ENCODE measurements around the gene FZD4.
A peak's percentile ranks its signal among the peaks of the same experiment; 100 is the strongest.

FZD4 gene

DNA sequence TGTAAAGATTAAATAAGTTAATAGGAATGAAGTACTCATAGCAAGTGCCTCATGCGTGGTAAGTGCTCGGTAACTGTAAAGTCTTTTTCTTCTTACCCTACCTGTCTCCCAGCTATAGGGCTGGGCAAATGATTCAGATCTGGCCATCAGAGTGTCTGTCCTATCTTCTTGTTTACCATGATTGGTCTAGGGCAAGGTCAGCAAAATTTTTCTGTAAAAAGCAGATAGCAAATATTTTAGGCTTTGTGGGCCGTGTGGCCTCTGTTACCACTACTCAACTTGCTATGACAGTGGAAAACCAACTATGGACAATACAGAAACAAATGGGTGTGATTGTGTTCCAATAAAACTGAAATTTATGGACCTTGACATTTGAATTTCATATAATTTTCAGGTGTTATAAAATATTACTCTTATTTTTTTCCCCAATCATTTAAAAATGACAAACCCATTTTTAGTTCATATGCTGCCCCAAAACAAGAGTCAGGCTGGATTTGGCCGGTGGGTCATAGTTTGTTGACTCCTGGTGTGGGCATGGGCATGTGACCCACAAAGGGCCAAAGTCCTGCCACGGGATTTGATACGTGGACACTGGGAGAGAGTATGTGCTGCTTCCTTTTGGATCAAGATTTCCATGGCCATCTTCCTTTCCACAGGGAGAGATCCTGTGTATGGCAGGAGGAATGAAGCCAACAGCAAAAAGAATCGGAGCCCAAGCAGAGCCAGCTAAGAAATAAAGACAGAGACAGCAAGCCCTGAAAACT lies 26.8 kb upstream of the FZD4 start:
- H3K4me3 ChIP-seq (ENCODE audit: low read depth, low read length) = no peak overlapping the region
- TF ChIP-seq, protein P1, sequence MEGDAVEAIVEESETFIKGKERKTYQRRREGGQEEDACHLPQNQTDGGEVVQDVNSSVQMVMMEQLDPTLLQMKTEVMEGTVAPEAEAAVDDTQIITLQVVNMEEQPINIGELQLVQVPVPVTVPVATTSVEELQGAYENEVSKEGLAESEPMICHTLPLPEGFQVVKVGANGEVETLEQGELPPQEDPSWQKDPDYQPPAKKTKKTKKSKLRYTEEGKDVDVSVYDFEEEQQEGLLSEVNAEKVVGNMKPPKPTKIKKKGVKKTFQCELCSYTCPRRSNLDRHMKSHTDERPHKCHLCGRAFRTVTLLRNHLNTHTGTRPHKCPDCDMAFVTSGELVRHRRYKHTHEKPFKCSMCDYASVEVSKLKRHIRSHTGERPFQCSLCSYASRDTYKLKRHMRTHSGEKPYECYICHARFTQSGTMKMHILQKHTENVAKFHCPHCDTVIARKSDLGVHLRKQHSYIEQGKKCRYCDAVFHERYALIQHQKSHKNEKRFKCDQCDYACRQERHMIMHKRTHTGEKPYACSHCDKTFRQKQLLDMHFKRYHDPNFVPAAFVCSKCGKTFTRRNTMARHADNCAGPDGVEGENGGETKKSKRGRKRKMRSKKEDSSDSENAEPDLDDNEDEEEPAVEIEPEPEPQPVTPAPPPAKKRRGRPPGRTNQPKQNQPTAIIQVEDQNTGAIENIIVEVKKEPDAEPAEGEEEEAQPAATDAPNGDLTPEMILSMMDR (IDR thresholded peaks at IDR 0.05; ENCODE audit: low read depth, low read length) = no peak

DNA sequence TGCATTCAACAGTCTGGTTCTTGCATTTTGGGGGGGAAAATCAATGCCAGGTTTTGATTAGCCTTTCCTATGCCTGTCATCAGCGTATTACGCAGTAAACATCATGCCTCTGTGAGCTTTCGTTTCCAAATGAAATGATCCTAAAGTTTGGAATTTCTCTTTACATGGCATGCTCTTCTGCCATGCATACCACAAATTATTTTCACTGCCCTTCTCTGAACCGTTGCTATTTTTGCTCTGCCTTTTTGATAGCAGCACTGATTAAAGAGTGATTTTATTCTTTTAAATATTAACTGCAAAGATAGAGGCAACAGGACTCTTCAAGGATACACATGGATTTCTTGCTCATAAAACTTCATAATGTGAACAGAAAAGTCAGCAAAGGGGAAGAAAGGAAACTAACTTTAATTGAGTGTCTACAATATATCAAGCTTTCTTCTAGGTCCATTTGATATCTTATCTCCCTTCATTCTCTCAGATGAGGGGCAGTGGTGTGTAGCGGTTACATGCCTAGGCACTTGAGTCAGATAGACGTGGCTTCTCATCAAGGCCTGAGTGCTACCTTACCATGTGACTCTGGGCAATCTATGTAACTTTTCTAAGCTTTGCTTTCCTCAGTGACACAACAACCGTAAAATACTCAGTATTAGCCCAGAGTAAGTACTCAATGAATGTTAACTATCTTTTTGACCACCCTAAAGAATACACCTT lies 25.0 kb upstream of the FZD4 start:
- H3K4me3 ChIP-seq (ENCODE audit: low read depth, low read length) = no peak overlapping the region
- TF ChIP-seq, protein P1 (IDR thresholded peaks at IDR 0.05; ENCODE audit: low read depth, low read length) = no peak

DNA sequence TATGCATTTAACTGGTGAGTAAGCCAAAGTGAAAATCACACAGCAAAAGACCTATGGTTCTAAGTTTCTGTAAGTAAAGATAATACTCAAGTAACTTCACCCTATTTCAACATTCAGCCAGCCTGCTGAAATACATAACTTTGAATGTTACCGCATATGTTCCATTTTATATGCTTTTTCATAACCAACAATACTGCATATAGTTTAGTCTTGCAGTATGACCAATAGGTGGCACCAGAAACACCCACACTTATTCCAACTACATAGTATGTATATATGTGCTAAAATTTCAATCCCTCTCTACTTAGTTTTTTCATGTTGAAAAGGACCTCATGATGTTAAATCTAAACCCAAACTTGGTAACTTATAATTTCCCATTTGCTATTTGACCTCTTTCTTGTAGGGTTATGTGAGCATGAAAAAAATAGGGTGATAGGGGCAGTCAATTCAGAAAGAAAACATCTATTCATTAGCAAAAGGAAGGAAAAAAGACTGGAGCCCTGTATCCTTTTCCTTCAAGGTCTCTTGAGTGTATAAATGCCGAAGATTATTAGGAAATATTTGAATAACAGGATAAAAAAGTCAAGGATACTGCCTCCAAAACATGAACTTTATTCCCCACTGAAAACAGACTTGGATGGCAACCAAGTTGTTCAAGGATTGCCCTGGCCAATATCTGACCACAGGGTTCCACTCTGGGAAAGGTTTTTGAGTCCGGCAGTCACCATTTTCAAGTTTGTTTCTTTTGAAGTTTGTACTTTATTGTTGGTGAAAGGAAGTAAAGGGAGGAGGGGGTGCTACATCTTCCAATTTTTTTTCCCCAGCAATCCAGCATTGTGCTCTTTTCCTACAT lies 23.8 kb upstream of the FZD4 start:
- H3K4me3 ChIP-seq (ENCODE audit: low read depth, low read length) = no peak overlapping the region
- TF ChIP-seq, protein P1 (IDR thresholded peaks at IDR 0.05; ENCODE audit: low read depth, low read length) = peak; percentile 35; the same call in 1 of the 2 replicates

DNA sequence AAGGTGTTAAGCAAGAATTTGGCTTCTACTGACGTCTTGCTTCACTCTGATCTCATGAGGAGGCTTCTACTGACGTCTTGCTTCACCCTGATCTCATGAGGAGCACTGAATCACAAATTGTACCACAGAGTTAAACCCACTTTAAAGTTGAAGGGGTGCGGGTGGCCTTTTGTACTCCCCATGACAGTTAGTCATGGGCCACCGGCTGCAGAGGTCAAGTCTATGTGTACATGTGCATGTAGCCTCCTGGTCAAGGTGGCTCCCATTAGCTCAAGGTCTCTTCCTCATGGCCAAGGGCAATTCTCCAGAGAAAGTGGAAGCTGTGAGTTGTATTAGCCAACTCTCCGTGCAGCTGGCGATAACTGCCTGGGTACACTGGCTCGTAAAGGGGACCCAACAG lies 23.1 kb upstream of the FZD4 start:
- no peak overlapping the region for H3K4me3 ChIP-seq (ENCODE audit: low read depth, low read length)
- TF ChIP-seq, protein P1 (IDR thresholded peaks at IDR 0.05; ENCODE audit: low read depth, low read length) = no peak

DNA sequence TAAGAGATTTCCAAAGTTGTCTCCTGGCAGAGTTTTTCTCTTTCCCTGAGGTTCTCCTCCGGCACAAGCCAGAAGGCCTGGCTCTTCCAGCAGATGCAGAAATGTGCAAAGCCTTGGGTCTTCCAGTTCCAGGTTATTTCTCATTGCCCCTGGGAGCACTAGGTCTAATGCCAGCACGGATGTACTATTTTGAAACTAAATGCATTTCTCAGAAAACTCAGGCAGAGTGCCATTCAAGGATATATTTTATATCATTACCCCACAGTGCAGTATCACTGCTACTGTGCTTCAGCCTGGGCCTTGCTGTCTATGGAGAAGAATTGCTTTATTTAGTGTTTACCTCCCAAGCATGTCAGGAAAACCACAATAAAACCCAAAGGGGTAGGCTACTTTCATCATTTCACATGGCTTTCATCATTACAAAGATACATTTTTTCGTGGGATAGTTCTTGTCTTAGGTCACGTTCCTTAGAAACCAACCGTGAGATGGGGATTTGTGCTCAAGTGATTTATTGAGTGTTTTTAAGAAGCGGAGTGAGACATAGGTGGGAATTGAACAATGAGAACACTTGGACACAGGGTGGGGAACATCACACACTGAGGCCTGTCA lies 22.4 kb upstream of the FZD4 start:
- no peak overlapping the region for H3K4me3 ChIP-seq (ENCODE audit: low read depth, low read length)
- TF ChIP-seq, protein P1 (IDR thresholded peaks at IDR 0.05; ENCODE audit: low read depth, low read length) = no peak

DNA sequence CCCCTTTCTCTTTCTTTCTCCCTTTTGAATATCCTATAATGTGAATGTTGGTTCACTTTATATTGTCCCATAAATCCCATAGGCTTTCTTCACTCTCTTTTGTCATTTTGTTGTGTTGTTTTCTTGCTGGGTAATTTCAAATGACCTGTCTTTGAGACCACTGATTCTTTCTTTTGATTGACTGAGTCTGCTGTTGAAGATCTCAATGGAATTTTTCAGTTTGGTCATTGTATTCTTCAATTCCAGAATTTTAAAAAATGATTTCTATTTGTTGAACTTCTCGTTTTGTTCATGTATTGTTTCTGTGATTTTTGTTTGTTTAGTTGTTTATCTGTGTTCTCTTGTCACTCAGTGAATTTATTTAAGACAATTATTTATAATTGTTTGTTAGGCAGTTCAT lies 17.5 kb upstream of the FZD4 start:
- TF ChIP-seq, protein P1 (IDR thresholded peaks at IDR 0.05; ENCODE audit: low read depth, low read length) = no peak
- no peak overlapping the region for H3K4me3 ChIP-seq (ENCODE audit: low read depth, low read length)

Data from WI38 (cell line).